ENCODE results near the gene CLSTN3.
A peak's percentile ranks its signal among the peaks of the same experiment; 100 is the strongest.

CLSTN3 gene

GRCh38 chr12:7129872-7130691, at the start of gene CLSTN3:
CLSTN3 (plus strand) TSS chr12:7130371; CDS start chr12:7130649, 278 bp downstream.
- Histone ChIP-seq H3K4me1 (ENCODE audit: control insufficient read depth, low read depth, low read length) (peaks cover 7% of the 10 kb centered on the region), H3K27ac (ENCODE audit: low read length) (no peak within 1 kb of the TSS), H3K27me3 (ENCODE audit: control insufficient read depth, insufficient read depth, low read length) (peaks cover 11% of the 10 kb centered on the region), H3K4me3 (ENCODE audit: low read length) (peak within 1 kb of the TSS; percentile 72), H3K9me3 (ENCODE audit: control insufficient read depth, low read depth, low read length) (no peaks in the 10 kb centered on the region), H3K9ac (ENCODE audit: low read length) (peak within 1 kb of the TSS; percentile 57), H3K36me3 (ENCODE audit: control insufficient read depth, low read depth, low read length) (no peaks in the 10 kb centered on the region)

DNA sequence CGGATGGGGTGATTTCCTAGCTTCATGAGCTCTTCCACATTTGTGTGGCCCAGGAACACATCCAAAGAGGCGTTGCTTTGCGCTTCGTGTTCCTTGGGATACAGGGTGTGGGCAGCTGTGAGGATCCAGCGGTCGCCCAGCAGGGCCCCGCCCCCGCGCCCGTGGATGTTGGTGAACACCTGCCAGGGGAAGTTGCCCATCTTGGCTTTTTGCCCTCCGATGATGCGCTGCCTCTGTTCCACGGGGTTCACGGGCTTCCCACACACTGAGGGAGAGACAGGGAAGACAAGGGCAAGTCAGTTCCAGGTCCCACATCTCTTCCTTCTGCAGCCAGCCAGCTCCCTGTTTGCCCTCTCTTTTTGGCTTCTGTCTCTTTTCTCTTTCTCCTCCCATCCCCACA, 49.1 kb upstream of the CLSTN3 start:
- Histone ChIP-seq H3K36me3 (ENCODE audit: control insufficient read depth, low read depth, low read length) (no peaks in the 10 kb centered on the region), H3K27ac (ENCODE audit: low read length) (no peak overlapping the region), H3K4me3 (ENCODE audit: low read length) (no peak overlapping the region), H3K4me1 (ENCODE audit: control insufficient read depth, low read depth, low read length) (no peaks in the 10 kb centered on the region), H3K9ac (ENCODE audit: low read length) (no peak overlapping the region), H3K27me3 (ENCODE audit: control insufficient read depth, insufficient read depth, low read length) (no peaks in the 10 kb centered on the region), H3K9me3 (ENCODE audit: control insufficient read depth, low read depth, low read length) (no peaks in the 10 kb centered on the region)

DNA sequence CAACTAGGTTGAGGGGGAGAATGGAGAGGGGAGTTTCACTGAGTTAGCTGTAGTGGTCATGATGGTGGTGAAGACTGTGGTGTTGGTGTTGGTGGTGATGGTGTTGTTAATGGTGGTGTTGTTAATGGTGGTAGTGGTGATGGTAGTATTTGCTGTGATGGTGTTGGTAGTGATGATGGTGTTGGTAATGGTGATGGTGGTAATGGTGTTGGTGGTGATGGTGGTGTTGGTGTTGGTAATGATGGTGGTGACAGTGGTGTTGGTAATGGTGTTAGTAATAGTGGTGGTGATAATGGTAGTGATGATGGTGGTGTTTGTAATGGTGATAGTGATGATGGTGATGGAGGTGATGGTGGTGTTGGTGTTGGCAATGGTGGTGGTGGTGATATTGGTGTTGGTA, 47.0 kb upstream of the CLSTN3 start:
- Histone ChIP-seq H3K27ac (ENCODE audit: low read length) (no peak overlapping the region), H3K27me3 (ENCODE audit: control insufficient read depth, insufficient read depth, low read length) (no peaks in the 10 kb centered on the region), H3K4me1 (ENCODE audit: control insufficient read depth, low read depth, low read length) (no peaks in the 10 kb centered on the region), H3K9ac (ENCODE audit: low read length) (no peak overlapping the region), H3K4me3 (ENCODE audit: low read length) (no peak overlapping the region), H3K36me3 (ENCODE audit: control insufficient read depth, low read depth, low read length) (no peaks in the 10 kb centered on the region), H3K9me3 (ENCODE audit: control insufficient read depth, low read depth, low read length) (no peaks in the 10 kb centered on the region)

DNA sequence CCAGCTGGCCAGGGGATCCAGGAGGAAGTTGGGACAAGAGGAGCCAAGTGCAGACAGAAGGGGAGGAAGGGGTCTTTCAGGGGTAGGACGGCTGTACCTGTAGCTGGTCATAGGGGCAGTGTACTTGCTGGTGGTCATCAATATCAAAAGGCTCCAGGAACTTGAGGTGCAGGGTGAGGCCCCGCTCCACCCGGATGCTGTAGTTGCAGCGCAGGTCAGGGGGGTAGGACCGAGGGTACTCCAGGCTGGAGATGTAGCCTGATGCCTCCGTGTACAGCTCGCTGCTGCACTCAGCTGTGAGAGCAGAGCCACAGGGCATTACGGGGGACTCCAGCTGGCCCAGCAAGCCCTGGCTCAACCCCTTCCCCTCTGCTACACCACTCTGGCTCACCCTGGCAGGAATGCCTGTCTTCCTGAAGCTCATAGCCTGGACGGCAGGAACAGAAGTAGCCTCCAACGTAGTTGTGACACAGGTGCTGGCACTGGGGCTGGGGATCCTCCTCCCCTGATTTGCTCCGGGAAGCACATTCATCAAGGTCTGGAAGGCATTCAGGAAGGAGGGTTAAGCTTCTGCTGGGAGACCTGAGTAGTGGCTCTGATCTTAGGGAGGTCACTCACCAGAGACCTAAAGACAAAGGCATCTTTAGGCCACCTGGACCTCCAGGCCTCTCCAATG, 40.8 kb upstream of the CLSTN3 start:
- H3K4me1 ChIP-seq (ENCODE audit: control insufficient read depth, low read depth, low read length): peaks cover 14% of the 10 kb centered on the region

DNA sequence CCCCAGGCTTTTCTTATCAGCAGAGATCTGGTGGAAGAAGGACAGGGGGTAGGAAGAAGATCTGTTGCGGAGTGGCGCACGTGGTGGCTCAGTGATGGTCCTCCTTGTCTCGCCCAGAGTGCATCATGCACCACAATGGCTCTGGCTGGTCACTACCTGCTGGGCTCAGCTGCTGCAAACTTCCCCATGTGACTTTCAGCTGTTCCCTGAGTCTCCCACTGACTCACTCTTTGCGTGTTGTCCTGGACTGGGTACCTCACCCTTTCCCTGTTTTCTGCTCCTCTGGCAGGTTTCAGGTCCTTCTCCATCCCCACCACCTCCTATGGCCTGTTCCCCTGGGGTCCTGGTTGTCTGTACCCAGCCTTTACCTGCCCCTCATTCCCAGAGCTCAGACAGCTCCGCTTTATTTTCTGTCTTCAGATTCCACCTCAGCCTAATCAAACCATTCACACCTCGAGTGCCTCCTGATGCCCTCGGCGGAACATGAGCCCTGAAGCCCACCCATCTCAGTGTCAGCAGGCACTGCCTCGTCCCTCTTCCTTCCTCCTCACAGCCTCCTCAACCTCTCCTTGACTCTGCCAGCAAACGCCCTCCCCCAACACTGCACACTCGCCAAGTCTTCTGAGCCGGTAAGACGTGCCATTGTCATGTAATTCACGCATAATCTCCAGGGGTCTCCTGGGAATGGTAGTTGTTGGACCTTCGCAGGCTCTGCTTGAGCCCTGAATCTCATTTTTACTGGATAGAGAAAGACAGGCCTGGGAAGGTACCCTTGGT, 39.8 kb upstream of the CLSTN3 start:
- no peaks in the 10 kb centered on the region for H3K36me3 ChIP-seq (ENCODE audit: control insufficient read depth, low read depth, low read length)

More for the DNA sequence above, 40.8 kb upstream of the CLSTN3 start:
- H3K9ac ChIP-seq (ENCODE audit: low read length): no peak overlapping the region
- no peak overlapping the region for H3K4me3 ChIP-seq (ENCODE audit: low read length)
- no peaks in the 10 kb centered on the region for H3K27me3 ChIP-seq (ENCODE audit: control insufficient read depth, insufficient read depth, low read length)
- no peaks in the 10 kb centered on the region for H3K36me3 ChIP-seq (ENCODE audit: control insufficient read depth, low read depth, low read length)
- no peaks in the 10 kb centered on the region for H3K9me3 ChIP-seq (ENCODE audit: control insufficient read depth, low read depth, low read length)
- H3K27ac ChIP-seq (ENCODE audit: low read length): no peak overlapping the region

DNA sequence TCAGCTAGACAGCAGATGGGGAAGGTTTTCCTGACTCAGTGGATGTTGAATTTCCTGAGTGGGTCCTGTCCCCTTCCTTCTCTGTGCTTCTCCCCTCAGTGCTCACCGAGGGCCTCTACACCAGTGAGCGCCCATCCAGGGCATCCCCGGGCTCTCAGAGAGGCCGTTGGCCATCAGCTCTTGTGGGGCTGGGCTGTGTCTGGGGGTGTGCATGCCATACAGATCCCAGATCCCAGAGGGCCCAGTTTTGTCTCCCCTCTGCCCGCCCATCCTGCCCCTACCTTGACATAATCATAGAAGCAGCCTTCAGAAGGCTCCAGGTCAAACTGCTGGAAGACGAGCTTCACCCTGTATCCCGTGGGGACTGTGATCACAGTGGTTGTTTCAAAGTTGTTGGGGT, 39.0 kb upstream of the CLSTN3 start:
- H3K27ac ChIP-seq (ENCODE audit: low read length): no peak overlapping the region
- H3K4me3 ChIP-seq (ENCODE audit: low read length): no peak overlapping the region
- no peaks in the 10 kb centered on the region for H3K36me3 ChIP-seq (ENCODE audit: control insufficient read depth, low read depth, low read length)
- no peak overlapping the region for H3K9ac ChIP-seq (ENCODE audit: low read length)
- peaks cover 14% of the 10 kb centered on the region for H3K4me1 ChIP-seq (ENCODE audit: control insufficient read depth, low read depth, low read length)
- H3K9me3 ChIP-seq (ENCODE audit: control insufficient read depth, low read depth, low read length): no peaks in the 10 kb centered on the region
- no peaks in the 10 kb centered on the region for H3K27me3 ChIP-seq (ENCODE audit: control insufficient read depth, insufficient read depth, low read length)

More for the DNA sequence above, 39.8 kb upstream of the CLSTN3 start:
- H3K27ac ChIP-seq (ENCODE audit: low read length): no peak overlapping the region
- H3K9ac ChIP-seq (ENCODE audit: low read length): no peak overlapping the region
- H3K4me1 ChIP-seq (ENCODE audit: control insufficient read depth, low read depth, low read length): peaks cover 14% of the 10 kb centered on the region
- no peaks in the 10 kb centered on the region for H3K27me3 ChIP-seq (ENCODE audit: control insufficient read depth, insufficient read depth, low read length)
- no peaks in the 10 kb centered on the region for H3K9me3 ChIP-seq (ENCODE audit: control insufficient read depth, low read depth, low read length)
- peak overlapping the region; percentile 31 for H3K4me3 ChIP-seq (ENCODE audit: low read length)

DNA sequence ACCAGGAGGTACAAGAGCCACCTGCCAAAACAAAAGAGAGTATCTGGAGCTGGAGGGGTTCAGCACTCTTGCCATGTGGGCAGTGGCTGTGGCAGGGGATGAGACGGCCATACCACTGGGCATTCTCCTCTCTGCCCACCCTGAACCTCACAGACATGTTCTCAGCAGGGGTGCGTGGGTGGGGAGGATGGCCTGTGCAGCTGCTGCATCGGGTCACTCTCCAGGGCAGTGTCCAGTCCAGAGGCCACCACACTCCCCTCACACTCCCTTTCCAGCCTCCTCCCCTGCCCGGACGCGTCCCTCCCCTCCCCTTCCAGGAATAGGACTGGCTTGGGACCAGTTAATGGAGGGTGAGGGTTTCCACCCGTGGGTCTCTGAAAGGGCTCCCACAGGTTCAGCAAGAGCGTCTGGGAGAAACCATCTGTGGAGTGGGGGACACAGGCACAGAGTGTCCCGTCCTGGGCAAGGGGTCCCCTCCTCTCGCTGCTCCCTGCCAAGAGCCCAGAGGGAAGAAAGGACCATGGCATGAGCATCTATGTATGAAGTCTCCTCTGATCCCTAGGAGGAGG, 38.4 kb upstream of the CLSTN3 start:
- Histone ChIP-seq H3K36me3 (ENCODE audit: control insufficient read depth, low read depth, low read length) (no peaks in the 10 kb centered on the region), H3K27me3 (ENCODE audit: control insufficient read depth, insufficient read depth, low read length) (no peaks in the 10 kb centered on the region), H3K4me1 (ENCODE audit: control insufficient read depth, low read depth, low read length) (peaks cover 14% of the 10 kb centered on the region), H3K27ac (ENCODE audit: low read length) (no peak overlapping the region), H3K9ac (ENCODE audit: low read length) (no peak overlapping the region), H3K9me3 (ENCODE audit: control insufficient read depth, low read depth, low read length) (no peaks in the 10 kb centered on the region), H3K4me3 (ENCODE audit: low read length) (no peak overlapping the region)

DNA sequence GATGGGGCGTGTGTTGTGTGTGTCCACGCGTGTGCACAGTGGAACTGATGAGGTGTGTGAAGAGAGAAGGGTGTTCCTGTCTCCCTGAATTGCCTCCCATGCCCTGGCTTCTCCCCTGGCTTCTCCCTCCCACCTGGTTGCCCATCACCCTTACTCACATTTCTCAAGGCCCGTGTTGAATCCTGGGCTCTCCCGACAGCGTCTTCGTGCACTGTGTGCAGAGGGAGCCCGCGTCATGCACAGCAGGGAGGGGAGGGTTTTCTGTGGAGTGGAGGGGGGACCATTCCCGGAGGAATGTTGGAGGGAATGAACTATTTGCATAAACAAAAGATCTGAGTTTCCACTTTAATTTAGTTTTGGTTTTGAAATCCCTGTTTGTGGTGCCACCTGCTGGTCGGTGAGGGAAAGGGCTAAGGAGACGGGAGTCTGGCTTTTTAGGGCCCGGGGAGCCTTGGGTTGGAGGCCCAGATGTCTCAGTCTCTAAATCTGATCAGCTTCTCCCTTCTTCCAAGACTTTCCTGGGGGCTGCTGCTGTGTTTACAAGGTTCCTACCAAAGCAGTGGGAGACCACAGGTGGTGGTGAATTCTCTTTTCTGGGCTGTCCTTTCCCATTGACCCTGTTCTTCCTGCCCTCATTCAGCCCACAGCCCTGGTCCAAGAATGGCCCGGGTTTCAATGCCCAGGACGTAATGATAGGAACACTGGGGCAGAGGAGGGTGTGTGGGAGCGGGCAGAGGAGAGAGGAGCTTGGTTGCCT, 37.8 kb upstream of the CLSTN3 start, which contains the start of gene C1R:
Gene C1R, minus strand, starts transcription at position 217 of the 757 bp plus-strand sequence. Its CDS starts 57 bp downstream, at position 160.
- Histone ChIP-seq H3K27ac (ENCODE audit: low read length) (no peak within 1 kb of the TSS), H3K27me3 (ENCODE audit: control insufficient read depth, insufficient read depth, low read length) (no peaks in the 10 kb centered on the region), H3K4me1 (ENCODE audit: control insufficient read depth, low read depth, low read length) (peaks cover 14% of the 10 kb centered on the region), H3K9ac (ENCODE audit: low read length) (no peak within 1 kb of the TSS), H3K9me3 (ENCODE audit: control insufficient read depth, low read depth, low read length) (no peaks in the 10 kb centered on the region), H3K4me3 (ENCODE audit: low read length) (peak within 1 kb of the TSS; percentile 28), H3K36me3 (ENCODE audit: control insufficient read depth, low read depth, low read length) (no peaks in the 10 kb centered on the region)

GRCh38 chr12:7092986-7093460, 37.1 kb upstream of the CLSTN3 start:
- Histone ChIP-seq H3K9me3 (ENCODE audit: control insufficient read depth, low read depth, low read length) (no peaks in the 10 kb centered on the region), H3K36me3 (ENCODE audit: control insufficient read depth, low read depth, low read length) (no peaks in the 10 kb centered on the region), H3K4me1 (ENCODE audit: control insufficient read depth, low read depth, low read length) (peaks cover 14% of the 10 kb centered on the region), H3K4me3 (ENCODE audit: low read length) (no peak overlapping the region), H3K27me3 (ENCODE audit: control insufficient read depth, insufficient read depth, low read length) (no peaks in the 10 kb centered on the region), H3K9ac (ENCODE audit: low read length) (no peak overlapping the region), H3K27ac (ENCODE audit: low read length) (no peak overlapping the region)

DNA sequence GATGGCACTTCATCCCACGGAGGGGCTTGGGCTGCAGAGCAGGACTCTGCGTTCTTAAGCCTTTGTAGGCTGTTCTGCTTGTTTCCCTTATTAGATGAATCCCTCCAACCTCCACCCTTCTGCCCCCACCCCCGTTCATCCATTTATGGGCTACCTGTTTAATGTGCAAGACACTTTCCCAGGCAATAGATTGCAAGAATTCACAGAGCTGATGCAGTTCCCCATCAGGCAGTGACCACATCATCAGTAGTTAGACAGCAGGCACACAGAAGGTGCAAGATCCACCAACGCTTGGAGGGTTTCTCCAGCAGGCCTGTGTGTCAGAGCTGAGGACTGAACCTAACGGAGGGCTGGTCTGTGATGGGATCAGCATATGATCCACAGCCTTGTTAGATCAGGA, 36.7 kb upstream of the CLSTN3 start:
- Histone ChIP-seq H3K36me3 (ENCODE audit: control insufficient read depth, low read depth, low read length) (peaks cover 3% of the 10 kb centered on the region), H3K4me1 (ENCODE audit: control insufficient read depth, low read depth, low read length) (peaks cover 14% of the 10 kb centered on the region), H3K9ac (ENCODE audit: low read length) (no peak overlapping the region), H3K27ac (ENCODE audit: low read length) (no peak overlapping the region), H3K27me3 (ENCODE audit: control insufficient read depth, insufficient read depth, low read length) (no peaks in the 10 kb centered on the region), H3K4me3 (ENCODE audit: low read length) (no peak overlapping the region), H3K9me3 (ENCODE audit: control insufficient read depth, low read depth, low read length) (no peaks in the 10 kb centered on the region)
